Measurements from ENCODE around the gene SPARCL1.

DNA sequence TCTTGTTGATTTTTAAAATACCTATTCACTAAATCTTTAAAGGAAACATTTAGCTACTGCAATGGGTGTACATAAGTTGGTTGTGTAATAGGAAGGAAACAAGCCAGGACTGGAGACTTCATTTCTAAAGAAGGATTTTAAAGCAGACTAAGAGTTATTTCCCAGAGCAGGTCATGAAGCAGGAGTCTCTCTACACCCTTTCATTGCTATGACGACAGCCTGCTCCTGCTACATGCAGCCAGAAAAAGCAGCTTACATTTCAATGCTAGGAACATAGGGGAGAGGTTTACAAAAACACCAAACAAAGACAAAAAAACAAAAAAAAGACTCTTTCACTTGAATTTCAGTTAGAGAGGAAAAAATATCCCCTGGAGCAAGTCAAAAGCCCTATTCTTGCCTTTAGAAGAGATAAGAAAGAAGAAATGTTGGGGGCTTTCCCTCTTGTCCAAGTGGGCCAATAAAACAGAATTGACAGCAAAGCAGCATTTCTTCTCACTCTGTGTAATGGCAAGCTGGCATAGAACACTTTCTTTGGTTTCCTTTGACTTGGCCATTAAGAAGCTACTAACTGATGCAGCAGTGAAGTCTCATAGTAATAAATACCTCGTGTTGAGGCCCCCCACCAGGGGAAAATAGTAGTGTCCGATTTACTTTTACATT is 3.4 kb downstream of the SPARCL1 start:
- TF ChIP-seq, protein P1, sequence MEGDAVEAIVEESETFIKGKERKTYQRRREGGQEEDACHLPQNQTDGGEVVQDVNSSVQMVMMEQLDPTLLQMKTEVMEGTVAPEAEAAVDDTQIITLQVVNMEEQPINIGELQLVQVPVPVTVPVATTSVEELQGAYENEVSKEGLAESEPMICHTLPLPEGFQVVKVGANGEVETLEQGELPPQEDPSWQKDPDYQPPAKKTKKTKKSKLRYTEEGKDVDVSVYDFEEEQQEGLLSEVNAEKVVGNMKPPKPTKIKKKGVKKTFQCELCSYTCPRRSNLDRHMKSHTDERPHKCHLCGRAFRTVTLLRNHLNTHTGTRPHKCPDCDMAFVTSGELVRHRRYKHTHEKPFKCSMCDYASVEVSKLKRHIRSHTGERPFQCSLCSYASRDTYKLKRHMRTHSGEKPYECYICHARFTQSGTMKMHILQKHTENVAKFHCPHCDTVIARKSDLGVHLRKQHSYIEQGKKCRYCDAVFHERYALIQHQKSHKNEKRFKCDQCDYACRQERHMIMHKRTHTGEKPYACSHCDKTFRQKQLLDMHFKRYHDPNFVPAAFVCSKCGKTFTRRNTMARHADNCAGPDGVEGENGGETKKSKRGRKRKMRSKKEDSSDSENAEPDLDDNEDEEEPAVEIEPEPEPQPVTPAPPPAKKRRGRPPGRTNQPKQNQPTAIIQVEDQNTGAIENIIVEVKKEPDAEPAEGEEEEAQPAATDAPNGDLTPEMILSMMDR (IDR thresholded peaks at IDR 0.05 in 8 of 11, conservative IDR thresholded peaks at IDR 0.05 in 3 of 11) = no peak
- no peak for TF ChIP-seq POLR2AphosphoS5 (IDR thresholded peaks at IDR 0.05)

All from spleen (tissue), 7 donors.